ENCODE measurements around the gene ZMPSTE24.

Gene ZMPSTE24

GRCh38 chr1:40305451-40305850 lies 47.4 kb downstream of the ZMPSTE24 start:
- DNase-seq (ENCODE audit: low read depth in 2 of 2): no peak

DNA sequence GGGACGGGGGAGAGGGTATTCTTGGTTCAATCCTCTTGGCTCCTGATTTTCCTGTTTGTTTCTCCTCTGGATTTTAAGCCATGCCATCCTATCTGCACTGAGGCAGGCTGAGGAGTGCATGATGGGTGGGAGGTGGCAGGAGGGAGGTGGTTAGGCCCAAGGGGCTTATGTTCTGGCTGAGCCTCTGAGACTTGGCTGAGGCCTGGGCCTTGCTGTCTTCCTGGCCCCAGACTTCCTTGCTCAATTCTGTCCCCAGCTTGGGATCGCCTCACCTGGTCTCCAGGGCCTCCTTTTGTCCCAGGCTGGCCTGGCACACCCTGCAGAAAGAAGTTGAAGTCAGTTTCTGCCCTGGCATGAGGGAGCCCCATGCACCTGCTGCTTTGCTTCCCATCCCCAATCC lies 47.8 kb downstream of the ZMPSTE24 start:
- no peak for DNase-seq (ENCODE audit: low read depth in 2 of 2)

DNA sequence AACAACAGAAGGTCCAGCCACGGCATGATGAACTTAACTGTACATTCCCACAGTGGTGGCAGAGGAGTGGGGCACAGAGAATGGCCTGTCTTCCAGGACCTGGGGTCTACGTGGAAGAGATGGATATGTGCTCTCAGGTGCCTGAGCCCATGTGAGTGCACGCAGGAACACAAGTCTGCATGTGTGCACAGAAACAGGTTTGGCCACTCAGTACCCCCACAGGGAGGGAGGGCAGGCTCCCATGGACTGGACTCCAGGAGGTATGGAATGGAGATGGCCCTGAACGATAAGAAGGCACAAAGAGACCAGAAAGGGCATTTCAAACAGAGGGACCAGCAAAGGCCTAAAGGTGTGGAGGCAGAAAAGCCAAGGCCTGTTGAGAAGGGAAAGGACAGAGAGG lies 48.3 kb downstream of the ZMPSTE24 start:
- DNase-seq (ENCODE audit: low read depth in 2 of 2): no peak

GRCh38 chr1:40307186-40307585 lies 49.1 kb downstream of the ZMPSTE24 start:
- no peak for DNase-seq (ENCODE audit: low read depth in 2 of 2)

DNA sequence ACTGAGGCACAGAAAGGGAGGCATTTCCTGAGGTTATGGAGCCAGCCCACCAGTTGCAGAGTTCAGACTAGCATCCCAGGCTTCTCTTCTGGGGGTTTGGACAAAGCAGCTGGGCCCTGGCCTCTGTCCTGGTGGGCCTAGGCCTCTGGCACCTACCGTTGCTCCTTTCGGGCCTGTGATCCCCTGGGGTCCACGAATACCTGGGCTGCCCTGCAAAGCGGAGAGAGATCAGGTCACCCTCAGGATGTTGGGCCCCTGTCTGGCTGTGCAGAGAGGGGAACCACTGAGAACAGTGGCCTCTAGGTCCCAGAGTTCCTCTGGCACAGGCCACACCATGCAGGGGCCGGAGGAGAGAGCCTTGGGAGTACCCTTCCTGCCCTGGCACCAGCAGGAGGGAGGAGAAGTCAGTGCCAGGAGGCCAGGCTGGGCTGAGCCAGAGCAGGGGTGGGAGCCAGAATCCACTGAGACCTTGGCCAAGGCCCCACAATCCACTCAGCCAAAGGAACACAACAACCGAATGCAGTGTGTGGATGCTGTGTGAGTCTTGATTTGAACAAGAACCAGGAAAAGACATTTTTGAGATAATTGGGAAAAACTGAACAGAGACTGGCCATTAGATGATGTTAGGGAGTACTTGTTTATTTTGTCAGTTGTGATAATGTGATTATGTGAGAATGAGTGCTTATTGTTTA lies 50.1 kb downstream of the ZMPSTE24 start:
- no peak for DNase-seq (ENCODE audit: low read depth in 2 of 2)

GRCh38 chr1:40309374-40310128 lies 51.5 kb downstream of the ZMPSTE24 start:
- DNase-seq (ENCODE audit: low read depth in 2 of 2): no peak

GRCh38 chr1:40310129-40310461 lies 52.1 kb downstream of the ZMPSTE24 start:
- no peak for DNase-seq (ENCODE audit: low read depth in 2 of 2)

GRCh38 chr1:40310983-40311642 lies 53.1 kb downstream of the ZMPSTE24 start:
- DNase-seq (ENCODE audit: low read depth in 2 of 2): no peak

- no peak for DNase-seq (ENCODE audit: low read depth in 2 of 2)
These were observed 53.7 kb downstream of the ZMPSTE24 start for GRCh38 chr1:40311692-40312091.

DNA sequence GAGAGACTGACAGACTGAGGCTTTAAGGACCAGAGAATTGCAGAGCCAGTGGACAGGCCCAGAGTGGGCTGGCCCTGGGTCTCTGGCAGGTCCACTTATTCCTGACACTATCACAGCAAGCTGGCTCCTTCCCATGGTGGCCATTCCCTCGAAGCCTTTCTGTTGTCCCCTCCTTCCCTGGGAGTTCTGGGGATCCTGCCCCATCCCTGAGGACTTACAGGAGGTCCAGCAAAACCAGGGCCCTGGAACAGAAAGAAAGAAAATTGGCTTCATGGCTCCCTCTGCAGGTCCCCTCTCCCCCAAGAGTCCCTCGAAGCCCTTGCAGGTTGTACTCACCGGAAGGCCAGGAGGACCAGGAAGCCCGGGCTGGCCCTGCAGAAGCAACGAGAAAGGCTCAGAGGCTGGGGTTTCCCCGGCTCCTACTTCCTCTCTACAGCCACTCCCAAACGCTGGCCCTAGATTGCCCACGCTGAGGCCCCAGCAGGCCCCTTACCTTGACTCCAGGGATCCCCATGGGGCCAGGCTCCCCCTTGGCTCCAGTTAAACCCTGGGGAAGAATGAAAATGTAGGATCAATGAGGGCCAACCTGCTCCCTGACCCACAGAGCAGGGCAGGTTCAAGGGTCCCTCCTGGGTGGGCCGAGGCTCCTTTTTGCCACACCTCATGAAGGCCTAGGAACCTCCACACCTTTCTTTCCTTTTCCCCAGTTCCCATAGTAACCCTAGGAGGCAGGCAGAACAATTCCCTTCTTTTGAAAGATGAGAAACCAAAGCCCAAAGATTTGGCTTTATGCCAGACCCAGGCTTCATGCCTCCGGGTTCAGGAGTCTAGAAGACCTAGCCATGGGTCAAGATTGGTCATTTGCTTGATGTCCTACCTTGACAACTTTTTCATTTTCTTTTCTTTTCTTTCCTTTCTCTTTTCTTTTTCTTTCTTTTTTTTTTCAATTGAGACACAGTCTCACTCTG lies 54.5 kb downstream of the ZMPSTE24 start:
- no peak for DNase-seq (ENCODE audit: low read depth in 2 of 2)

GRCh38 chr1:40313329-40313957 lies 55.4 kb downstream of the ZMPSTE24 start:
- DNase-seq (ENCODE audit: low read depth in 2 of 2): no peak

- no peak for DNase-seq (ENCODE audit: low read depth in 2 of 2)
These were observed 56.1 kb downstream of the ZMPSTE24 start for GRCh38 chr1:40313958-40314720.

DNA sequence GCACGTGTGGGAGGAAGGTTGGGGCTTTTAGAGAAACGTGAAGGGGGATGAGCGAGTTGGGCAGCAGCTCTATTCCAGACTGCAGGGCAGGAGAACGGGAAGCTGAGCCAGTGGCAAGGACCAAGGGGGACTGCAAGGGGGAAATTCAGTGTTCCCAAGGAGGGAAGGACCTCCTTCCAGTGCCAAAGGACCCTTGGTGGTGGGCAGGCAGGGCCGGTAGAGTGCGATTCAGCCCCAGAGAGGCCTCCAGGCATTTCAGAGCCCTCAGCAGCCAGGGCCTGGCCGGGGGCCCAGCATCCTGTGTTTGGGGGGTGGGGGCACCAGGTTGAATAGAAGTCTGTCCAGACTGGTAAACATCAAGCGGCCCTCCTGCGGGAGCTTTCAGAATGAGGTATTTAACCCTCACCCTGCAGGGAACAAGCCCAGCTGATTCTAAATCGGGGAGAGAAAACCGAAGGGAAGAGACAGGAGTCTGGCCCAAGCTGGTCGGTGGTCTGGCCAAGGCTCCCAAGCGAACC lies 56.7 kb downstream of the ZMPSTE24 start:
- no peak for DNase-seq (ENCODE audit: low read depth in 2 of 2)

DNA sequence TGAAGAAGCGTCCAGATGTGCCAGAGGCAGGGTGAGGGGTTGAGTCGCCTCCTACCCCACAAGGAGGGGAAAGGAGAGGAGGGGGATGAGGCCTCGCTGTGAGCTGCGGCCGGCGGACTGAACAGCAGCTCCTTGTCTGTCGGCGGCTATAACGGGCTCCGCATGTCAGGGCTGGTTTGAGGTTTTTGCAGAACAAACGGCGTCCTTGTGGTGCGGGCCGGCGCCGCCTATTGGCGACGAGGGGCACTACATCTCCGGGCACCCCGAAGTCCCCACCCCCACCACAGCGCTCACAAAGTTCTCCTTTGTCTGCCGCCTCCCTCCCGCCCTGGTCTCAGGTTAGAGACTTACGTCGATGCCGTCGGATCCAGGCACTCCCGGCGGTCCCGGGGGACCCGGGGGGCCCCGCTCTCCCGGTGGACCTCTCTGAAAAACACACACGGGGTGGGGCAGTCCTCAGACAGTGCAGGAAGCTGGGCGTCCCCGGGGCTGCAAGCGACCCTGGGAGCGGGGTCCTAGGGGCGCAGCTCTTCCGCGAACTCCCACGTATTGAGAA lies 57.3 kb downstream of the ZMPSTE24 start:
- DNase-seq (ENCODE audit: low read depth in 2 of 2): peak; percentile 67 to 76

GRCh38 chr1:40315795-40316594 lies 58.0 kb downstream of the ZMPSTE24 start:
- no peak for DNase-seq (ENCODE audit: low read depth in 2 of 2)

- DNase-seq (ENCODE audit: low read depth in 2 of 2): peak; percentile 40 to 55
These were observed 58.8 kb downstream of the ZMPSTE24 start, which contains the start of gene COL9A2 for GRCh38 chr1:40316595-40317393. Gene COL9A2, minus strand, starts transcription at chr1:40317286. Its CDS starts 89 bp downstream, at chr1:40317197.

DNA sequence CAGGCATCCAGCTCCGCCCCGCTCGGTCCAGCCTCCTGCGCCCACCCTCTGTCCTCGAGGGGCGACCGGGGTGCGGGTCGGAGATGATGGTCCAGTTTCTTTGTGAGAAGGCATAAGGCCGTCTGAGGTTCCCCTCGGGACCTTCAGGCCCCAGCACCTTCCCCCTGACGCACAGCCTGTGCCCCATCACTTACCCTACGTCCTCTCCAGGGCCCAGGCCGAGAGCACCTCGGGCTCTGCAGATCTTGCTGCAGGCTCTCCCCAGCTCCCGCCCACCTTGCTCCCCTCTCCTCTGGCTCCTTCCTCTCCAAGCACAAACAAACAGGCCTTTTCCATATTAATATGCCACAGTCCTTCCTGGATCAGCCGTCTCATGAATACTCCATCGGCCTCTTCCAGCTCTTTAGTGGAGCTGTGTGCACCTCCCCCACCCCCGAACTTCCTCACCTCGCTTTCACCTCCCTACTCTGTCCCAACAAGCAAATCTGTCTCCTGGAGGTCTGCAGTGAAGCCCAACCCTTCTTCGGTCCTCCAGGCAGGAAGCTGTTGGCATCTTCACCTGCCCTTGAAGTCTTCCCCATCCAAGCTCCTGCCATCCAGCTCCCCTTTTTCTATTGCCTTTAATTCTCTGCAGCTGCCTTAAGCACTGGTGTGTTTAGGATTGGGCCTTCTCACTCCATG lies 59.5 kb downstream of the ZMPSTE24 start:
- no peak for DNase-seq (ENCODE audit: low read depth in 2 of 2)

DNA sequence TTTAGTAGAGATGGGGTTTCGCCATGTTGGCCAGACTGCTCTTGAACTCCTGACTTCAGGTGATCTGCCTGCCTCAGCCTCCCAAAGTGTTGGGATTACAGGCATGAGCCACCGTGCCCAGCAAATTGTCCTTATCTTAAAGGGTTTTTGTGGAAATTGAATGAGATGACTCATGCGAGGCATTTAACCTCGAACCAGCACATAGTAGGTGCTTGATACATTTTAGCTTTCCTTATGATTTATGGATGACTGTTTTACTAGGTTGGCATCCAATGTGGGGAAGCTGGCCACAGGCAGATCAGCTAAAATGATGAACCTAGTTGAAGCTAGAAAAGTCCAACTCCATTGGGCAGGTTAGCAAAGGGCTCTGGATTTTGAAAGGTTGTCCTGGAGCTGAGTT lies 60.4 kb downstream of the ZMPSTE24 start:
- no peak for DNase-seq (ENCODE audit: low read depth in 2 of 2)
